Measurements from ENCODE around the gene DNASE1L3.

- no peak for TF ChIP-seq TAF1 (IDR thresholded peaks at IDR 0.05; ENCODE audit: low read depth)
- no peak for TF ChIP-seq CTCF (IDR thresholded peaks at IDR 0.05; ENCODE audit: poor library complexity, severe bottlenecking)
- TF ChIP-seq EP300 (conservative IDR thresholded peaks at IDR 0.05; ENCODE audit: poor library complexity, severe bottlenecking) = no peak
These were observed 47.5 kb downstream of the DNASE1L3 start for GRCh38 chr3:58163234-58163633.

Data from neural cell (in vitro differentiated cells).